ENCODE data around the gene FBXW12. TPM values are rescaled to one million over a fixed set of nuclear protein-coding genes. Genes with fewer than 3 reads are reported as not detected.
A peak's percentile ranks its signal among the peaks of the same experiment; 100 is the strongest.

FBXW12 gene
- total and polyA plus RNA-seq, 10 donors = 0.33 to 0.42 TPM; not detected in 8

- WGBS, 5 donors = 74 to 82% (median 77%) methylated on average over 4 of the region's 4 CpGs
- no peaks in the 10 kb centered on the region for H3K9me3 ChIP-seq
- intact Hi-C loops (cut with DNase I; ENCODE audit: low total_unique reads) = loop anchor here (10.0 kb wide), 1 partner anchor 163 kb away; no protein-coding TSS in a partner anchor
- TF ChIP-seq CTCF (IDR thresholded peaks at IDR 0.05 in 8 of 11, conservative IDR thresholded peaks at IDR 0.05 in 3 of 11) = no peak
- TF ChIP-seq POLR2AphosphoS5 (IDR thresholded peaks at IDR 0.05) = no peak
- TF ChIP-seq POLR2A (IDR thresholded peaks at IDR 0.05) = no peak
- H3K36me3 ChIP-seq = peaks cover 0 to 38% (median 21%) of the 10 kb centered on the region in 6 donors
- H3K4me1 ChIP-seq = peaks cover 24 to 82% (median 56%) of the 10 kb centered on the region in 6 donors
- H3K4me3 ChIP-seq = no peak overlapping the region
- H3K27me3 ChIP-seq (replicated peaks in 1 of 7) = no peaks in the 10 kb centered on the region
- H3K27ac ChIP-seq = no peak overlapping the region
- no peak for DNase-seq
Measured at GRCh38 chr3:48437812-48438211, 65.8 kb downstream of the FBXW12 start.

- Histone ChIP-seq H3K27me3 (replicated peaks in 1 of 7) (no peaks in the 10 kb centered on the region), H3K36me3 (peaks cover 0 to 41% (median 31%) of the 10 kb centered on the region in 6 donors), H3K4me1 (peaks cover 24 to 78% (median 45%) of the 10 kb centered on the region in 6 donors), H3K4me3 (peak within 1 kb of the TSS; percentile 64 to 94 (median 81)), H3K27ac (peak within 1 kb of the TSS; percentile 89 to 96 (median 96)), H3K9me3 (no peaks in the 10 kb centered on the region)
- intact Hi-C loops (cut with DNase I; ENCODE audit: low total_unique reads) = loop anchor here (10.0 kb wide), 2 partner anchors 65 to 165 kb away; partner anchors contain the start of gene SHISA5
- TF ChIP-seq POLR2A (IDR thresholded peaks at IDR 0.05) (peak in 2 of 3 donors; percentile 53 to 84), CTCF (IDR thresholded peaks at IDR 0.05 in 8 of 11, conservative IDR thresholded peaks at IDR 0.05 in 3 of 11) (peak in 3 of 11 experiments; percentile 7 to 47 (median 47)), POLR2AphosphoS5 (IDR thresholded peaks at IDR 0.05) (peak; percentile 98 to 99 (median 98))
- WGBS, 5 donors = 0 to 1% (median 1%) methylated on average over 27 to 54 of the region's 54 CpGs
- DNase-seq = peak; percentile 99
Measured at GRCh38 chr3:48439820-48440589, 68.0 kb downstream of the FBXW12 start, which contains the start of the genes CCDC51 and TMA7. TSS of gene CCDC51 (minus strand) at chr3:48440119. CDS start at chr3:48435128, 4,991 bp downstream. TSS of gene TMA7 (plus strand) at chr3:48440257. CDS start at chr3:48440297, 40 bp downstream.

DNA sequence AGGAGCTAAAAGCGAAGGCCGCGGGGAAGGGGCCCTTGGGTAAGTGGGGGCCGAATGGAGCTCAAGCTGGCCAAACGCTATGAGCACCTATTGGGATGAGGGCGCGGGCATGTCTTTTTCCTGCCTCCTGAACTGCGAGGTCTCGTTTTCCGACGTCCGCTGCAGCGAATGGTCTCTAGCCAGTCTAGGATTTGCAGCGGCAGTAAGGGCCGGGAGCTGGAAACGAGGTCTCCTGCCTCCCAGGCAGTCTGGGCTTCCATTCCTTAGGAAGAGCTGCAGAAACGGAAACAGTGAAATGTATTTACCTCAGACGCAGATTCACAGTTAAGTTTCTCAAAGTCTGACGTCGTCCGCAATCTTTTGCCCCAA lies 68.6 kb downstream of the FBXW12 start:
- Histone ChIP-seq H3K36me3 (peaks cover 0 to 41% (median 31%) of the 10 kb centered on the region in 6 donors), H3K27ac (peak overlapping the region; percentile 89 to 96 (median 96)), H3K4me3 (peak overlapping the region; percentile 64 to 94 (median 81)), H3K9me3 (no peaks in the 10 kb centered on the region), H3K27me3 (replicated peaks in 1 of 7) (no peaks in the 10 kb centered on the region), H3K4me1 (peaks cover 25 to 78% (median 44%) of the 10 kb centered on the region in 6 donors)
- TF ChIP-seq POLR2A (IDR thresholded peaks at IDR 0.05) (no peak), POLR2AphosphoS5 (IDR thresholded peaks at IDR 0.05) (no peak), CTCF (IDR thresholded peaks at IDR 0.05 in 8 of 11, conservative IDR thresholded peaks at IDR 0.05 in 3 of 11) (no peak)
- DNase-seq = no peak
- intact Hi-C loops (cut with DNase I; ENCODE audit: low total_unique reads) = loop anchor here (10.0 kb wide), 1 partner anchor 64 kb away; the partner anchor contains the start of gene SHISA5
- 1 to 3% (median 1%) methylated on average over 21 of the region's 21 CpGs for WGBS, 5 donors

DNA sequence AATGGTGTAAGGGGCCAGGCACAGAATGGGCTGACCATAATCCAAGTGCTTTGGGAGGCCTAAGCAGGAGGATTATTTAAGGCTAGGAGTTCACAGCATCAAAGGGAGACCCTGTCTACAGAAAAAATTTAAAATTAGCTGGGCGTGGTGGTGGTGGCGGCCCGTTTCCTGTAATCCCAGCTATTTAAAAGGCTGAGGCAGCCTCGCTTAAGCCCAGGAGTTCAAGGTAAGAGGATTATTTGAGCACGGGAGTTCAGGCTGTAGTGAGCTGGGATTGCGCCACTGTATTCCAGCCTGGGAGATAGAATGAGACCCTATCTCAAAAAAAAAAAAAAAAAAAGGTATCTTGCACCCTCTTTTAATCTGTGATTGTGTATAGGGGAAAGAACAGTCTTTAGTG lies 69.9 kb downstream of the FBXW12 start:
- intact Hi-C loops (cut with DNase I; ENCODE audit: low total_unique reads) = loop anchor here (10.0 kb wide), 1 partner anchor 63 kb away; the partner anchor contains the start of gene SHISA5

More for the DNA sequence above, 69.9 kb downstream of the FBXW12 start:
- H3K9me3 ChIP-seq = no peaks in the 10 kb centered on the region
- 61 to 79% (median 65%) methylated on average over 6 of the region's 6 CpGs for WGBS, 5 donors
- H3K27ac ChIP-seq = peak overlapping the region in 3 of 8 donors; percentile 91 to 96 (median 96)
- no peaks in the 10 kb centered on the region for H3K27me3 ChIP-seq (replicated peaks in 1 of 7)
- peak overlapping the region in 3 of 8 donors; percentile 81 to 94 (median 83) for H3K4me3 ChIP-seq
- peaks cover 0 to 41% (median 31%) of the 10 kb centered on the region in 6 donors for H3K36me3 ChIP-seq
- H3K4me1 ChIP-seq = peaks cover 22 to 76% (median 45%) of the 10 kb centered on the region in 6 donors
- TF ChIP-seq POLR2AphosphoS5 (IDR thresholded peaks at IDR 0.05) (no peak), POLR2A (IDR thresholded peaks at IDR 0.05) (no peak), CTCF (IDR thresholded peaks at IDR 0.05 in 8 of 11, conservative IDR thresholded peaks at IDR 0.05 in 3 of 11) (no peak)
- DNase-seq = no peak
